ENCODE data around the gene ACTL10.
"Not testable (repeated sequence)": the region's sequence is repeated elsewhere in the genome, so short reads cannot be mapped to it uniquely, and the experiment has no call there.

Gene ACTL10

GRCh38 chr20:33666293-33667244, at the start of gene ACTL10:
TSS of gene ACTL10 (plus strand) at chr20:33666943. CDS start at chr20:33667498, 555 bp downstream.
- peak; percentile 96 for DNase-seq

GRCh38 chr20:33621717-33622400, 44.9 kb upstream of the ACTL10 start:
- no peak for DNase-seq

GRCh38 chr20:33622705-33623365, 43.9 kb upstream of the ACTL10 start:
- DNase-seq: no peak

DNA sequence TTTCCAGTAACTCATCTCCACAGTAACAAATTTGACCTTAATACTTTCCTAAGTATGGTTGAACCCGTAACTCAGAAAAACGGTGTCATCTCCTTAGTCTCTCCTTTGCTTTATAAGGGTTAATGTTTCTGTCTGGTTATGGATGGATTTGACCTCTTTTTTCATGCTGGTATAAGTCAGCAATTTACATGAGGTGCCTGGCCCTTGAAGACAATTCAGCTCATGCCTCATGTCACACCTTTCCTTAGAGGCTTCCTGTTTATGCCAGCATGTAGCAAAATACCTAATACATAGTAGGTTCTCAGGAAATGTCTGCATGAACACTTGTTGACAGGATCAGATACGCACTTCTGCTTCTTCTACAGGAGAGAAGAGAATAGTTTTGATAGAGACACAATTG, 42.3 kb upstream of the ACTL10 start:
- no peak for DNase-seq

GRCh38 chr20:33626190-33626589, 40.6 kb upstream of the ACTL10 start:
- no peak for DNase-seq

DNA sequence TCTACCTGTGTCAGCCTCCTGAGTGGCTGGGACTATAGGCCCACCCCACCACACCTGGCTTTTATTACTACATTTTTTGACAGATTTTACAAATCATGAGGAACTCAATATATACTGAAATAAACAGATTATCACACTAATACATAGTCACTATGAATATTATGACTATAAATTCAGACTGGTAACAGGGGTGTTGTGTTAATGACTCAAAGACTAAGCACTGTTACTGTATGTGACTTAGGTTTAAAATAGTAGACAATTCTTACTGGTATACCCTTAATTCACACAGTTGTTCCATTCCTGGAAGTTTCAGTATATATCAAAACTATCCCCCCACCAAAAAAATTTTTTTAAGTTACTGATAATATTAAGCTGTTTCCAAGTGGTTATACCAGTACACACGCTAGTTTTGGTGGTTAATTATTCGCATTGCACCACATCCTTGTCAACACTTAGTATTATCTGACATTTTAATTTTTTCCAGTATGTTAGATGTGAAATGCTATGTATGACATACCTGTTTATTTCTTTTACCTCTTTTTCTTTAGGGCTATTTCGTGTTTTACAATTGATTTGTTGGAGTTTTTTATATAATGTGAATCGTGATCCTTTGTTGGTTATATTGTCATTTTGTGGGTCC, 39.0 kb upstream of the ACTL10 start:
- DNase-seq: no peak

GRCh38 chr20:33629533-33629932, 37.2 kb upstream of the ACTL10 start:
- DNase-seq: no peak

DNA sequence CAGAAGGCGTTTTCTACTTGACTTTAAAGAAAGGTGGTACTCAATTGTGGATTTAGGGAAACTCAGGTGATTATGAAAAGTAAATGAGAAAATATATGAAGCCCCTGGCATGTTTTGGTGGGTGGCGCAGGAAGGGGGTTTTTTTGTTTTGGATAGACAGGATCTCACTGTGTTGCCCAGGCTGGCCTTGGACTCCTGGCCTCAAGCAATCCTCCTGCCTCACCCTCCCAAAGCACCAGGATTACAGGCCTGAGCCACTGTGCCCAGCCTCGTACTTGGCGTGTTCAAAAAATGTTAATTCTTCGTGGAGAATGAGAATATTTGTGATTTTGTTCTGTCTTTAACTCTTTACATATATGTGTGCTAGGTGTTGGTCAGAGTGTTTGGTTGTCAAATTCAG, 36.8 kb upstream of the ACTL10 start:
- no peak for DNase-seq

DNA sequence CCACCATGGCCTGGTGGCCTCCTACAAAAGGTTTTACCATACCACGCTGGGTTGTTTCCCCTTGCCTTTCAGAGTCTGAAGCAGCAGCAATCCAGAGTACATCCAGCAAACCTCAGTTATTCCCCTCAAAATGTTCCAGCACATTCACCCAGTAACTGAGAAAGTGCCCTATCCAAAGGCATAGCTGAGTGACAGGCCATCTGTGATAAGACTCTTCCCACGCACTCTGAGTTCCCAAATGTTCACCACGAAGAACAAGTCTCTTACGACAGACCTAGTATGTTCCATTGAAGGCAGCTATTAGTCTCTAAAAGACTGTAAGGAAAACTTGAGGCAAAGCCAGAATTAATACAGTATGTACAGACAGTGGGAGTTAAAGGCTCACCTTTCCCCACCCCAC, 36.2 kb upstream of the ACTL10 start:
- no peak for DNase-seq

GRCh38 chr20:33631910-33632309, 34.8 kb upstream of the ACTL10 start:
- not testable (repeated sequence) for DNase-seq

DNA sequence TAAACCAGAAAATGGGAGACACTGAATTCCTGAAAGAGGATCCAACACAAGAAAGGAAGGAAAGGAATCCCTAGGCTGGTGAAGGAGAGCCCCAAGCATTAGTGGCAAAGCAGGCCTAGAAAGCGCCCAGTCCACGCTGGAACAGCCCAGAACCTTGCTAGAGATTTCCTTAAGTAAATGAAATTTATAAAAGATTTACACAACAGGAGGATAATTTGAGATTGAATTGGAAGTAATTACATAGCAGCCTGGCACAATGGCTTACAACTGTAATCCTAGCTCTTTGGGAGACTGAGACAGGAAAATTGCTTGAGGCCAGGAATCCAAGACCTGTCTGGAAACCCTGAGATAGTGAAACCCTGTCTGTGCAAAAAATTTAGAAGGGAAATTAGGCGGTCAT, 31.4 kb upstream of the ACTL10 start:
- DNase-seq: no peak

DNA sequence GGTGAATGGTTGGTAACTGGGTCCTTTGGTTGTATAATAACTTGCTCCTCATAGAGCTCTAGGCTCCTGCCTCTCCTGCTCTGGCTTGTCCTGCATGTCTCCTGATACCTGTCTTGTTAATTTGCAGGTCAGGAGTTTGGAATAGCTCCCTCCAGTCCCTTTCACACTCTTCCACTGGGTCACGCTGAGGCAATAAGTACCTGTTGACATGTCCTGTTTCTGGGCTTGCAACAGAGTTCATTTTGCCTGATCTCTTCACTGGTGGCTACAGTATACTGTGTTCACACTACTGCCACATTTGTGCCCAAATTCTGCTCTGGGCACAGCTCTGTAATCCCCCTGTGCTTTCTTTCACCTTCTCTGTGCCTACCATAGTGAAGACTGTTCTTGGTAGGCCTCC, 30.0 kb upstream of the ACTL10 start:
- DNase-seq: no peak

DNA sequence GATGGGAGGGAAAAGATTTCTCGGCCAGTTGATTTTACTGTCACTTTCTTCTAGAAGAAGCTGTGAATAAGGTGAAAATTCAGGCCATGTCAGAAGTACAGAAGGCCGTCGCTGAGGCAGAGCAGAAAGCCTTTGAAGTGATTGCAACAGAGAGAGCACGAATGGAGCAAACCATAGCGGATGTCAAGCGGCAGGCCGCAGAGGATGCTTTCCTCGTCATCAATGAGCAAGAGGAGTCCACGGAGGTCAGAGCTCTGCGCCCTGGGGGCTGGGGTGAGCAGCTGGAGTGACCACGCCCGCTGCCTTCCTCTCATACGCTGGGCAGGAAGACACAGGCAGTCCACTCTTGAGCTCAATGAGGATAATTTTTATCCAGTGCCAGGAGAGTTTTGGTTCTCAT, 26.5 kb upstream of the ACTL10 start:
- DNase-seq: no peak

- DNase-seq: no peak
Observed at GRCh38 chr20:33644313-33645071, 22.3 kb upstream of the ACTL10 start.

DNA sequence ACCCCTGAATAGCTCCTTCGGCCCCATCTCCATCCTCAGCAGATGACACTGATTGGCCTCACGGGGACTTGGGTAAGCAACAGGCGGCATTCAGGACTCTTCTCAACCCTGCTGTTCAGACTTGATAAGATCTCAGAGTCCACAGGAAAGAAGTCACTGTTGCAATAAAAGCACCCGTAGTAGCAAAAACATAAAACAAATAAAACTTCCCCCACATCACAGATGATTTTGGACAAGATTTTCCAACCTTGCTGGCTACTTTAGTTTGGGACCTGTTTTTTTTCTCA, 21.7 kb upstream of the ACTL10 start:
- DNase-seq: no peak

- no peak for DNase-seq
Observed at GRCh38 chr20:33645396-33645795, 21.3 kb upstream of the ACTL10 start.

DNA sequence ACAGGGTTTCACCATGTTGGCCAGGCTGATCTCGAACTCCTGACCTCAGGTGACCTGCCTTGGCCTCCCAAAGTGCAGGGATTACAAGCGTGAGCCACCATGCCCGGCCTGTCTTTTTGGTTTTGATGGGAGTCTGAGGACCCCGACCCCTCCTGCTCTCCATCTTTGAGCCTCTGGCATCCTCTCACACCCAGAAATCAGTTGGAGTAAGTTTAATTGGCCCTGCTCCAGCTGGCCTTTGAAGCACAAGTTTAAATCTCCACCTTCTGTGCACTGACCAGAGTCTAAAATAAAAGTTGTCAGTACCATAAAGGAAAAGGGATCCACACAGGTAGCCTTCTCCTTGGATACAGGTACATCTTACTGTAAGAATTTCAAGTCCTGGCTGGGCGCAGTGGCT, 20.6 kb upstream of the ACTL10 start:
- no peak for DNase-seq

DNA sequence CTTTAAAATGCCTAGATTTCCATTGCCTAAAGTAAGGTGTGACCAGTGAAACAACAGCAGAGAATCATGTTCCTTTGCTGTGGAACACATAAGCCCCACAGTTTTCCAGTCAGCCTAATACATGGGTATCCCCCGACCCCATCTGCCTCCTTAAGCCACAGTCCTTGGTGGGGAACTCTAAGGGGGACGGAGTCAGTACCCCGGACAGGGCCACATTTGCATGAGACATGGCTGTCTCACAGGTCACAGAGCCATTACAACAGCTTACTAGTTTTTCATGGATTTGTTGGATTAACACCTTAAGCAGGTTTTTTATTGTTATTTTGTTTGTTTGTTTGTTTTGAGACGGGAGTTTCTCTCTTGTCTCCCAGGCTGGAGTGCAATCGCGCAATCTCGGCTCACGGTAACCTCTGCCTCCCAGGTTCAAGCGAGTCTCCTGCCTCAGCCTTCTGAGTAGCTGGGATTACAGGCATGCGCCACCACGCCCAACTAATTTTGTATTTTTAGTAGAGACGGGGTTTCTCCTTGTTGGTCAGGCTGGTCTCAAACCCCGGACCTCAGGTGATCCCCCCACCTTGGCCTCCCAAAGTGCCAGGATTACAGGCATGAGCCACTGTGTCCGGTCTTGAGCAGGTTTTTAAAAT, 19.7 kb upstream of the ACTL10 start:
- DNase-seq: not testable (repeated sequence)

- DNase-seq: peak; percentile 35
Observed at GRCh38 chr20:33647603-33648395, 18.9 kb upstream of the ACTL10 start.

GRCh38 chr20:33648396-33649004, 18.2 kb upstream of the ACTL10 start:
- no peak for DNase-seq

GRCh38 chr20:33649201-33649681, 17.5 kb upstream of the ACTL10 start:
- DNase-seq: no peak
